ENCODE measurements around the gene NAA40.

GRCh38 chr11:63916837-63917691 lies 21.7 kb upstream of the NAA40 start, which contains the start of gene RCOR2:
- TF ChIP-seq POLR2A (IDR thresholded peaks at IDR 0.05; ENCODE audit: low read length) (no peak), GATA1 (IDR thresholded peaks at IDR 0.05; ENCODE audit: low read depth, low read length) (no peak)

All from erythroblast (primary cell).